HG02588 (cell line): ENCODE data around the gene TEKT3.

ENCODE experiments used
- ATAC-seq: cut with Tn5 transposase; IDR thresholded peaks from one replicate; pipeline ENCODE4 v1.9.1; 2021; ENCODE audit warnings: mild to moderate bottlenecking, moderate library complexity; ENCODE audit not compliant: unreplicated experiment

The TEKT3 gene

DNA sequence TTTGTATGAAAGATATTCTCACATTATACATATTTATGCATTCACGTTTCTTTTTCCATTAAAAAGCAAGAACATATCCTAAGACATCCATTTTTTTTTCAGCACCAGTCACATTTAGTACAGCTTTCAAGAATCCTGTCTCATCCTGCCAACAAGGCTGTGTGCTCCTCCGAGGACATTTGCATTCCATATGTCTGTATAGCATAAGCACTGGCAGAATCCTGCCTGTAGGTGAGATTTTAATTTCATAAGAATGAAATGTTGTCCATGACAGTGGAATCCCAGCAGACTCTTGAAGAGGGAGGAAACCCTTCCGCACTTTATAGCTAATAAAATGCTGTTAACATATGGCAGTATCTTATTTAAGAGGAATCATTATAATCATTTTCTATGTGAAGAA is 73.4 kb downstream of the TEKT3 start:
- ATAC-seq = no peak

DNA sequence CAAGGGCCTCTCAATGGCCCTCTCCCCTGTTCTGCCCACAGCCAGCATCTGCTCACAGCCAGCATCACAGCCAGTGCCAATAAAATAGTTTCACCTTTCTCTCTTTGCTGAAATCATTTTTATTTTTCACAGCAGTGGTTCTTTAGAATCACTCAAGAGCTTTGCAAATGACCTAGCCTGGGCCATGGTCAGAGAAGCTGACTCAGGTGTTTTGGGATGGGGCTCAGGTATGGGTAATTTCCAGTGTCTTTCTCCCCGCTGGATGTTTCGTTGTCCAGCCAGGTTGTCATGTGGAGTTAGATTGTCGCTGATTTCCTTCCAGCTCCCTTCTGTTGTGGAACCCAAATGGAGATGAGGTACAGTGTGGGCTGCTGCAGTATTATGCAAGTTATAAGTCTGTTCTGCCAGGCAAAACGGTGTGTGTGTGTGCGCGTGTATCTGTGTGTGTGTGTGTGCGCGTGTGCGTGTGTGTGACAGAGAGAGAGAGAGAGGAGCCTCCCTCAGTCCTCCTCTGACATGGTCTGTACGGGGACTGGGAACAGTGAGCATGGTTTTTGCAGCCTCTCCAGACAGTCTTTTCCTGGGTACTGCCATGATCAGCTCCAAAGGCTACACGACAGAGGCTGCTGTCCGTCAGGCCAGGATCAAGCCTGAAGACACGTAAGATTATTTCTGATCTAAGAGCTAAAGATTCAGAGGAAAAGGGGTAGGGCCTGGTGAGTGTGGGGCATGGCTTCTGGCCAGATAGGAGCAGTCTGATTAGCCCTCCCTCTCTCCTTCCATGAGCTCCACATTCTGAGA is 74.9 kb downstream of the TEKT3 start:
- ATAC-seq = no peak

DNA sequence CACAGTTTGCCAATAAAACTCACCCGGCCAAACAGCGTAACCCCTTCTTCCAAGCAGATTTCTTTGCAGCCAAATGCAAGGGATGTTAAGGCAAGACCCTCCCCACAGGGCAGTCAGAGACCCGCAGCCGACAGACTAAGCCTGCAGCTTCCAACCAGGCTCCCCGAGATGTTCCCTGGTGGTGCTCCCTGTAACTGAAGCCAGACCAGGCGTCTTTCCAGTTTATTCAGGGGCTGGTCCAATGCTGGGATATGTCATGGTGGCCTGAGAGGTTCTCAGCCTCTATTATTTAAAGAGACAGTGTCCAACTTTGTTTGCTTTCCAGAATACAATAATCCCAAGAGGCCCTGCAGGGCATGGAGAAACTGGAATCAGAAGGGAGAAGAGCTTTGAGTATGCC is 76.3 kb downstream of the TEKT3 start, which contains the start of gene PMP22:
Gene PMP22, minus strand, starts transcription at position 196 of the 400 bp plus-strand sequence. CDS start 4,599 bp downstream, outside the sequence.
- no peak for ATAC-seq

DNA sequence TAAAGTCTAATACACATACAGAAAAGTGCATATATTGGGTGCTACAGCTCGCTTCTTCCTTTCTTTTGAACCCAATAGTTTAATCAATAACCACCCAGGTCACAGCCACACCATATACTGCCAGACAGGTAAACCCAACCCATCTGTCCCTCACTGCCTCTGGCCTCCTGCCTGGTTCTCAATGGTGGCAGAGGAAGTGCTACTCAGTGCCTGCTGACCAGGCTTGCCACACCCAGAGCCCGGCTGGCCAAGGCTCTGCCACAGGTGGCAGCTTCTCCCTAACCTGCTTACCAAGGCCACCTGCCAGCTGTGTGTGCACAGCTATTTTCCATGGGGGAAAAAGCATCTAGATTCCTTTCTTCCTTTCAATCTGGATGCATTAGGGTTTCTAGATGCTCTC is 76.9 kb downstream of the TEKT3 start:
- no peak for ATAC-seq

DNA sequence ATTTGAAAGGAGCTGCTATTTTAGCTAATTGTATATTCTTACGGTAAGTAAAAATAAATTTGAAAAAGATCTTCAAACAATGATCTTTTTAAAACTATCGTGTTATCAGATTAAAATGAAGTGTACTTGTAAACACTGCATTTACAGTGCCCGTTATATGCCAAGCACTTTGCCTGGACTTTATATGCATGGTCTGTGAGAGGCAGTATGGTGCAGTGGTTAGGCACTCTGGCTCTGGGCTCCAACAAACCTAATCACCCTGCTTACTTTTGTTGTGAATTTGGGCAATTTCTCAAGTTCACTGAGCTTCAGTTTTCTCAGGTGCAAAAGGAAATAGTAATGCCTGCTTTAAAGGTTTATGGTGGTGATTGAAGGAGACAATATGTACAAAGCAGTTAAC is 77.7 kb downstream of the TEKT3 start:
- no peak for ATAC-seq

DNA sequence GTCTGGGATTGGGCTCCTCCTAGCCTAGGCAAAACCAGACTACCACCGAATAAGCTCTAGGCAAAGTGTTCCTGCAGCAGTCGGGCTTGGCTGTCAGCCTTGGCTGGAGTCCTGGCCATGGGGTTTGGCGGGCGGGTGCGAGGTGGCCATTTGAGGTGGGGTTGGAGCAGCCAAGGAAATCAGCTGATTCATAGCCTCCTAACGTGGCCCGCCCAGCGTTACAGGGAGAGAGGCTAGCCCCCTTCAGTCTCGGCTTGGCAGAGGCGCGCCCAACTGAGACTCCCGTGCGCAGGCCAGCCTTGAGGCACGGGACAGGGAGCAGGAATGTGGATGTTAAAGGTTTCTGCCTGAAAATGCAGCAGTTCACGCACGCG is 78.2 kb downstream of the TEKT3 start:
- ATAC-seq = no peak

DNA sequence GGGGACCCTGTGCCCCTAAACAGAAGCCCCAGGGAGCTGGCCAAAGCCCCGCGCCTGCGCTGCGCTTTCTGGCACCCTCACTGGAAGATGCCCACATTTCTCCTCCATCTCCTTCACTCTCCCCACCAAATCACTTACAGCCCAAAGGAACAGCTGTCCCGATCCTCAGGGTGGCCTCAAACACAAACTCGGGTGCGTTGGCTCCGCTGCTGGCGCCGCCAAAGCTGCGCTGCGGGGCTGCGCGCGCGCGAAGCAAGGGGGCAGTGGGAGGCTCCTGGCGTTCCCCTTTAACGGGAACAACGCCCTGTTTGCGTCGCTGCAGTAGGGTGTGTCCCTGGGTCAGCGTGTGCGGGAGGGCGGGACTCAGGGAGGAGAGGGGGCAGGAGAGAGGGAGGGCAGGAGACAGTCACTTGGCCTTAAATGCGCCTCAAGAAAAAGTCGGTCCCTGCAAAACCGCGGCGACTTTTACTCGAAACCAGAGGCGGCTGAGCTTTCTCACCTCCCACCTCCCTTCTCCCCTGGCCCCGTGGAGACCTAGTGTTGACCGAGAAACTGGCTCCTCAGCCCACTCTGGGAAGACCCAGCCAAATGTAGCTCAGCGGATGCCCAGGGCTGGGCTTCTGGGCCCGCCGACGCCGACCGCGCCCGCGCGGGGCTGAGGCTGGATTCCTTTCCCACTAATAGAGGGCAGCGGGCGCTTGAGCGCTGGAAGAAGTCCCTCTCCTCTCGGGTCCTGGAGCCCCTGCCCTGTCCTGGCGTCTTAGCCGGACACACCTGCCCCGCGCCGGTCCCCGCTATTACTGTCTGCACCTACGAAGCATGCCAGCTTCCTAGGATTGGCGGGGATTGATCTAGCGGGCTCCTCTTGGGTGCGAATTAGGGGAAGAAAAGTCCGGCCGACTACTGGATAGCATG is 78.8 kb downstream of the TEKT3 start:
- no peak for ATAC-seq

DNA sequence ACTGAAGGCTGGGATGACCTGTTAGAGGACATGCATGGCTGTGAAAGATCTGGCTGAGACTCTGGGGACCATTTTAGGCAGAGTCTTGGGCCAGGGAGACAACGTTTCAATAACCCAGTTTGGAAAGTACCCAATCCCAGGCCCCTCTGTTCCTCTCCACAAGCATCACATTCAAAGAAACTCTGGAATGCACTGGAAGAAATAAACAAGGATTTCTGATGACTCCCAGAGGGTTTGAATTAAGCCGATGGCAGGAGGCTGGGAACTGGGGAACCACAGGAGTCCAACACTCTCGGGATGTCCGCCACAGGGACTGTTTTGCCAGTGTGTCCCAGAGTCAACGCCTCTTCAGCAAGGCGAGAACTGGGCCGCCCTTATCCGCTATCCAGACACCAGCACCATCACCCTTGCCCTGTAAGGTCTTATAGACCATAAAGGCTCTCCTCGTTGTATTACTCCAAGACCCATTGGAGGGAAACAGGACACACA is 79.6 kb downstream of the TEKT3 start:
- no peak for ATAC-seq

DNA sequence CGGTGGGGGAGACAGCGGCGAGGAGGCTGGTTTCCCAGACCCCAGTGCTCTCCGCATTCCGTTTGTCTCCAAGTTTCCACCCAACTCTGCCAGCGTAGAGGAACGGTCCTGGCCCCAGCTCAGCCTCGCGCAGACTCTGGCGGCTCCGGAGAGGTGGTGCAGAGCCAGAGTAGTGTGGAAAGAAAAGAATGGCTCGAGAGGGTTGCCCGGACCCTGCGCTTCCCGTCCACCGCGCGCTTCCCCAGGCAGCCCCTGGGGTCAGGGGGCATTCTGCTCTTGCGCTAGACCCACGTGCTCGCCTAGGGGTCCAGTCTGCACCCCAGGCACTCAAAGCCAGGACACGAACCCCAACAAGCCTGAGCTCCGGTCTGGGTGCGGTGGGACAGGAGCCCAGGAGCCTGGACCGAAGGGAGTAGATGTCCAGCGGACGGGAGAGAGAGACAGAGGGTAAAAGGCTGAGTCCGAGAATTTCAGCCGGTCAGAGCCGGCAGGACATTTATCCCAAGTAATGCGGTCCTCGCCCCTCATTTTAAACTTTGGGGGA is 80.1 kb downstream of the TEKT3 start:
- no peak for ATAC-seq

DNA sequence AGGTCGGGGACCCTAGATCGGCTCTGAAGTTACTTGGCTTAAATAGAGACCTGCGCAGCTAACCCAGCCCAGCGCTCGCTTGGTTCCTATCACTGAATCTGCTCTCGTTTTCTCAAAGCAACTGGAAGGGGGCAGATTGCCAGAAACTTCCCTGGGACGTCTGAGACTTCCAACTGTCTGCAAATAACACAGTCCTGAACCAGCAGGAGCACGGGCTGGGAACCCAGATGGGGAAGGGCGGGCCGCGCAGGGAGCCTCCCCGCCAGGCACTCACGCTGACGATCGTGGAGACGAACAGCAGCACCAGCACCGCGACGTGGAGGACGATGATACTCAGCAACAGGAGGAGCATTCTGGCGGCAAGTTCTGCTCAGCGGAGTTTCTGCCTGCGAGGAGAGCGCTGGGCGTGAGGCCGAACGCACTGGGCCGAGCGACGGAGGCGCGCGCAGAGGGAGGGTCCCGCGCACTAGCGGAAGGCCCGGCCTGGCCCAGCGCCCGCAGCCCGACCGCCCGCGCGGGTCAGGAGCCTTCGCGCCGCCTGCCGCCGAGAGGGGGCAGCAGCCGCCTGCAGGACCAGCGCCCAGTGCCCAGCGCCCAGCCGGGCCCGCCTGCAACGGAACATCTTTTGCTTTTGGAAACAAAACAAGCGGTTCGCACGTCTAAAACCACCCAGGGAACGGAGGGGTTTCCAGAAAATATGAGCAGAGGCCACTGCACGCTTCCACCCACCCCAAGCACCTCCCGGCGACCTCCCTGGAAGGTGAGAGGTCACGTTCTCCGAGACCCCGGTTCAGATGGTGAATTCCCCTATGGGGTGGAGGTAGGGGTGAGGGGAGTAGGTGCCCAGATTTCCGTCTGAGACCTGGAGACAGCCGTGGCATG is 80.8 kb downstream of the TEKT3 start:
- ATAC-seq = no peak

DNA sequence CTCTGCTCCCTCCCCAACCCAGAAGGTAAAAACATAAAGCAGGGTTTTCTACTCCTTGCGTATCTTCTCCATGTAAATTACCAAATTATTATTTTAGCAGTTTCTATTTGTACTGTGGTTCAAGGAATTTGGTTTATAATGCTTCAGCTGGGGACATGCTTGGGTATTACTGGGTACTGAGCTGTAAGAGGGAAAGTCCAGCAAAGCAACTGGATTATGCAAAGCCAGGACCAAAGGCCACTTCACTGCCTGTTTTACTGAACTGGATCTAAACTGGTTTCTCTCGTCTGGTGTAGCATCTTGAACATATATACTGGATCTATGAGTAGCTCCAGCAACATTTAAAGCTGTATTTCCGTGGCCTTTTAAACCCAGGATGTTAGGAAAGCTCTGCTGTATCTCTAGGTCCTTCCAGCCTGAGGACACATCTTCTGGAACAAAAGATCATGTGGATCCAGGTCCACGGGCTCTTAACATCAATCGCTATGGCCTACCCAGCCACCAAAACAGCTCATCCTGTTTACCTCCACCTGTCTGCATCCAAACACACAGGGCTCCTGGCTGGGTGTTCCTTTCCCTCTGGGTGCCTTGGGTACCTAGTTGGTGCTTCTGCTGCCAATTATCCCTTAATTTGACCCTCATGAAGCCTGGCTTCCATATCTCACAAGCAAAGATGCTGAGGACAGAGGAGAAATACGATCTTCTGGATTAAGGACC is 83.4 kb downstream of the TEKT3 start:
- ATAC-seq = no peak

DNA sequence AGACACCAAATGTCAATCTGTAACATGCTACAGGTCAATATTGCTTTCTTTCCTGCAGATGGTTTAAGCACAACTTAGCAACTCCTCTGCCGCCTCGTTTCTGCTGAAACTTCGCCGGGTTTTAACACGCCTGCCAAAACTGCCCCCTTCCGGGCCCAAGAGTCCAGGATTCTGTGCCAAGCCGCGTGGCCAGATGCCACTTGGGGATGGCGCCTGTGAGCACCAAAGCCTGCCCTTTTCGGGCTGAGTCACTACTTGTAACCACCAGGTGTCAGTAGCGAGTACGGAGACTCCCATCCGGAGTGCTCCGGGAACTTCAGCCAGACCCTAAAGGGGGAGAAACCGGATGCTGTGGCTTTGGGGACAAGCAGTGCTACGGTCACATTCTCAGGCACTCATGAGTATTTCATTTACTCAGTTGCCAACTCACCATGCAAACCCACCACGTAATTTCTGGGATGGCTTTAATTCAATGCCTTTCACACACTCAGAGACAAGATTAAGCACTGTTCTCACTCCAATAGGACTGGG is 84.1 kb downstream of the TEKT3 start:
- ATAC-seq = peak; percentile 68

DNA sequence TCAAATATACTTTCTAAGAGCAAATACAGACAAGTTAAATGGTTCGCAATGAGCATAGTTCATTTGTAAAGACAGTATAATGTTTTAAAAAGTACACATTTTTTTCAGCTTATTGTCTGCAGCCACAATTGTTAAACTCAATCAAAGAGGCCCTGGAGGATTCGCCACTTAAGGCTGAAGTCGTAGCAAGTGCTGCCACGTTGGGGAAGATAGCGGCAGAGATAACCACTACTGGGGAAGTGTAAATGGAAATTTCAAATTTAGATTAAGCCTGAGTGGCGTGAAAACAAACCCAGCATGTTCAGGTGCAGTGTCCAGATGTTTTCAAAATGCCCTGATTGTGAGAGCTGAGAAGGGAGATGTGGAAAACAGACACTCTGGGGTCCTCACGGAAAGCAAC is 84.7 kb downstream of the TEKT3 start:
- no peak for ATAC-seq

DNA sequence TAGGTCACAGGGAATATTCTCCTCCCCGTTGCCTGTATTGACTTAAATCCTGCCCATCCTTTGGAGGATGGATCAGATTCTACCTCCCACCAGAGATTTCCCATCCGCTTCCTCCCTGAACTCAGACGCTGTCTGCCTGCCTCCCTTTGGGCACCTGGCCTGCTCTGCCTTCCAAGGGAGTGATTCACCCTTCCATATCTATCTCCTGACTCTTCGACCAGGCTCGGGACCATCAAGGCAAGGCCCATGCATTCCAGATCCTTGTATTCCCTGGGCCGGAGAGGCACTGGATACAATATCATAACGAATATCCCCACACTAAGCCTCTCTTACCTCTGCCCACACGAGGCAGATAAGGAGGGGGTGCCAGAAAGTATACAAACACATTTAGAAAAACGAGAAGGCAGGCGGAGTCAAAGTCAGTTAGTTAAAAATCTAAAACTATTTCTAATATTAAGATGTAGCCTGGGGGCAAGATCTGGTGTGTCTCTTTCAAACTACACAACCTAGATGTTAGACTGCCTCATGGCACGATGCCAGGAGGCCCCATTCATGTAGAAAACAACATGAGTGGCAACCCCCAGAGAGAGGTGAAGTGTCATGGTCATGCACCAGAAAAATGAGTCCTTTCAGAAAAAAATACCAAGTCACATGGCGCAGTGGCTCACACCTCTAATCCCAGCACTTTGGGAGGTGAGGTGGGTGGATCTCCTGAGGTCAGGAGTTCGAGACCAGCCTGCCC is 85.5 kb downstream of the TEKT3 start:
- no peak for ATAC-seq
